OCI-LY1 (cell line): ENCODE data around the gene DHX58.

Experiments
- H2AFZ ChIP-seq: fragments of 200-600 bp; sonication (generic), shearing (Covaris generic); 2 replicates; pipeline ENCODE4 v1.6.0; 2014; ENCODE audit warnings: antibody characterized with exemption, mild to moderate bottlenecking, low read length
- H3F3A ChIP-seq: fragments of 200-600 bp; sonication (generic), shearing (Covaris generic); 2 replicates; pipeline ENCODE4 v1.6.0; 2014; ENCODE audit warnings: mild to moderate bottlenecking, antibody characterized with exemption, low read length, moderate library complexity; ENCODE audit not compliant: insufficient read depth
- H3K27ac ChIP-seq: fragments of 200-600 bp; sonication (generic); 2 replicates; pipeline ENCODE4 v1.5.1; 2014; ENCODE audit warnings: low read length, mixed run types, mild to moderate bottlenecking, low read depth; ENCODE audit not compliant: poor library complexity, severe bottlenecking
- H3K27me3 ChIP-seq: fragments of 200-600 bp; sonication (generic); 2 replicates; pipeline ENCODE4 v1.6.0; 2014; ENCODE audit warnings: antibody characterized with exemption, mild to moderate bottlenecking, low read length, moderate library complexity; ENCODE audit not compliant: insufficient read depth
- H3K36me3 ChIP-seq: fragments of 200-600 bp; sonication (generic); 2 replicates; pipeline ENCODE4 v1.6.1; 2014; ENCODE audit warnings: mild to moderate bottlenecking, antibody characterized with exemption, low read length, moderate library complexity, mixed read lengths; ENCODE audit not compliant: insufficient read depth
- H3K4me1 ChIP-seq: fragments of 200-600 bp; sonication (generic); 2 replicates; pipeline ENCODE4 v1.5.1; 2014; ENCODE audit warnings: mild to moderate bottlenecking, low read length, moderate library complexity; ENCODE audit not compliant: insufficient read depth, severe bottlenecking
- H3K4me2 ChIP-seq: fragments of 200-600 bp; sonication (generic), shearing (Covaris generic); 2 replicates; pipeline ENCODE4 v1.6.1; 2014; ENCODE audit warnings: low read length
- H3K4me3 ChIP-seq: fragments of 200-600 bp; sonication (generic); 2 replicates; pipeline ENCODE4 v1.5.1; 2014; ENCODE audit warnings: low read length, low read depth, mild to moderate bottlenecking, mixed read lengths; ENCODE audit not compliant: poor library complexity, severe bottlenecking
- H3K79me2 ChIP-seq: fragments of 200-600 bp; shearing (Covaris generic); 2 replicates; pipeline ENCODE4 v1.6.1; 2016; ENCODE audit warnings: mixed run types, low read length, mixed read lengths; ENCODE audit not compliant: insufficient read depth
- H3K9ac ChIP-seq: fragments of 200-600 bp; sonication (generic), shearing (Covaris generic); 2 replicates; pipeline ENCODE4 v1.6.1; 2014; ENCODE audit warnings: mild to moderate bottlenecking, low read length, mixed read lengths
- H3K9me2 ChIP-seq: fragments of 200-600 bp; sonication (generic), shearing (Covaris generic); 2 replicates; pipeline ENCODE4 v1.6.1; 2014; ENCODE audit warnings: low read depth, mild to moderate bottlenecking, low read length, mixed read lengths
- H3K9me3 ChIP-seq: fragments of 200-600 bp; shearing (Covaris generic); 2 replicates; pipeline ENCODE4 v1.6.1; 2014; ENCODE audit warnings: low read length, mixed read lengths
- H4K20me1 ChIP-seq: fragments of 200-600 bp; sonication (generic), shearing (Covaris generic); 2 replicates; pipeline ENCODE4 v1.6.0; 2016; ENCODE audit warnings: mild to moderate bottlenecking, low read length; ENCODE audit not compliant: insufficient read depth
- EZH2 ChIP-seq: fragments of 200-600 bp; sonication (generic), shearing (Covaris generic); IDR thresholded peaks from 2 replicates; pipeline ENCODE4 v1.8.0; 2017; ENCODE audit warnings: borderline replicate concordance, mixed run types, mild to moderate bottlenecking, antibody characterized with exemption, low read length, moderate library complexity, mixed read lengths
- TF ChIP-seq, protein P1 (sequence below): fragments of 200-600 bp; sonication (generic), shearing (Covaris generic); IDR thresholded peaks from 2 replicates; pipeline ENCODE4 v1.5.1; 2017; ENCODE audit warnings: mild to moderate bottlenecking, antibody characterized with exemption, low read length, moderate library complexity, mixed read lengths

The DHX58 gene

DNA sequence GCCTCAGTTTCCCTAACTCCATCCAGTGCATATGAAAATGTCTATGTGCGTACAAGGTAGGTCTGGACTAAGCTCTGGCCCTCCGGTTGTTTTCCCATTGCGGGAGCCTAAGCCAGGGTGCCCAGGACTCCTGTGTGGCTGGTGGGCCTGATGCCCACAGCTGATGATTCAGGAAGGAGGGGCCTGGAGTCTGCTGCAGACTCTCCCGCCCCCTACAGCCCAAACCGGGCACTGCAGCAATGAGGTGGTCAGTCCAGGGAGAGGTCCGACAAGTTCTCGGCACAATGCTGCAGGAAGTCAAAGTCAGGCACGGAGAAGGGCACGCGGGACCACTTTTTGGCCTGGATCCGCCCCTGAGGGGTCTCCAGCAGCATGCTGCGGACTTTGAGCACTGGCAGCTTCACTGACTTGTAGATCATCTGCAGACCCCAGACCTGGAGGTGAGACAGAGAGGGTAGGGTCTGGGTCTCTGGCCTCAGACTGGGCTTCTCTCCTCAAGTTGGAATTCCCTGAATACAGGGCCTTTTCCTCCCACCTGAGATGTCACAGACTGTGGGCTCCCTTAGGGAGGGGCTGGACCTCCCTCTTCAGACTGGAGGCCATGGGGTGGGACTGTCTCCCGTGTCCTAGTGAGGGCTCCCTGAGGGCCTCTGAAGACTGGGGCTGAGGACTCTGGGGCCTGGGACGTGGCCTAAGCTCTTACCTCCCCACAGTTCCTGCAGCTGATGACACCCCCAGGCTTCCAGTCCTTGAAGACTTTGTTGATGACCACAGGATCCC, 10.8 kb downstream of the DHX58 start:
- no peaks in the 10 kb centered on the region; the same call in 1 of the 2 replicates for H3K27me3 ChIP-seq
- no peaks in the 10 kb centered on the region for H3K9me2 ChIP-seq
- no peaks in the 10 kb centered on the region for H3K9me3 ChIP-seq
- no peaks in the 10 kb centered on the region for H4K20me1 ChIP-seq
- H3K79me2 ChIP-seq = no peaks in the 10 kb centered on the region
- H3K9ac ChIP-seq = no peak overlapping the region
- peaks cover 10% of the 10 kb centered on the region for H3K4me1 ChIP-seq
- no peaks in the 10 kb centered on the region; the same call in 1 of the 2 replicates for H3K36me3 ChIP-seq
- no peak overlapping the region for H3K4me3 ChIP-seq
- no peaks in the 10 kb centered on the region for H3F3A ChIP-seq
- TF ChIP-seq, protein P1, sequence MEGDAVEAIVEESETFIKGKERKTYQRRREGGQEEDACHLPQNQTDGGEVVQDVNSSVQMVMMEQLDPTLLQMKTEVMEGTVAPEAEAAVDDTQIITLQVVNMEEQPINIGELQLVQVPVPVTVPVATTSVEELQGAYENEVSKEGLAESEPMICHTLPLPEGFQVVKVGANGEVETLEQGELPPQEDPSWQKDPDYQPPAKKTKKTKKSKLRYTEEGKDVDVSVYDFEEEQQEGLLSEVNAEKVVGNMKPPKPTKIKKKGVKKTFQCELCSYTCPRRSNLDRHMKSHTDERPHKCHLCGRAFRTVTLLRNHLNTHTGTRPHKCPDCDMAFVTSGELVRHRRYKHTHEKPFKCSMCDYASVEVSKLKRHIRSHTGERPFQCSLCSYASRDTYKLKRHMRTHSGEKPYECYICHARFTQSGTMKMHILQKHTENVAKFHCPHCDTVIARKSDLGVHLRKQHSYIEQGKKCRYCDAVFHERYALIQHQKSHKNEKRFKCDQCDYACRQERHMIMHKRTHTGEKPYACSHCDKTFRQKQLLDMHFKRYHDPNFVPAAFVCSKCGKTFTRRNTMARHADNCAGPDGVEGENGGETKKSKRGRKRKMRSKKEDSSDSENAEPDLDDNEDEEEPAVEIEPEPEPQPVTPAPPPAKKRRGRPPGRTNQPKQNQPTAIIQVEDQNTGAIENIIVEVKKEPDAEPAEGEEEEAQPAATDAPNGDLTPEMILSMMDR = peak; percentile 95
- no peak for TF ChIP-seq EZH2
- H3K4me2 ChIP-seq = no peak overlapping the region
- H3K27ac ChIP-seq = no peak overlapping the region
- H2AFZ ChIP-seq = no peak overlapping the region

DNA sequence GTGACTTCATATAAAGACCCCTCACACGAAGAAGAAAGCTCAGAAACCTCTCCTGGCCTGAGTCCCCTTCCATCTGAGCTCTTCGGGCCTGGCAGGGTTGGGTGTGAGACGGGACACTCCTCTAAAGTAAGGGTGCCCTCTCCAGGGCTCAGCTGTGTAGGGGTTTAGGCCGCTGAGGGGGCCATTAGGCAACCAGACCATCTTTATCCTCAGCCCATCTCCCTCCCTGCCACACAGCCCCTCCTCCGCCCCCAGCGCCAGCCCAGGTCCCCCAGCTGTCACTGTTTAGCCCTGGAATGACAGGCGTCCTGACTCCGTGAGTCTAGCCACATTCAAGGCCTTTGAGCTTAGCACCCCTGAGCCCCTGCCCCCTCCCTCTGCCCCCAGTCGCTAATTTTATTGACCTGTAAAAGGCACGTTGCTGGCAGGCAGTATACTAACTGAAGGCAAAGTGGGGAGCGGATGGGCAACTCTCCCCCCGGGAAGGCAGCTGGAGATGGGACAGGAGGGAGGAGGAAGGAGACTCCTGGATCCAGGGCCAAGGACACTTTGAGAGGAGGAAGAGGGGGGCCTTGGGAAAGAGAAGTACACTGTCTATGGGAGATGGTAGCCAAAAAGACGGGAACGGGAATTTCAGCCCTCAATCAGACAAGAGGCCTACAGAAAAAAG, 13.6 kb downstream of the DHX58 start:
- H3K27me3 ChIP-seq = no peaks in the 10 kb centered on the region; the same call in 1 of the 2 replicates
- no peak overlapping the region for H3K9ac ChIP-seq
- no peaks in the 10 kb centered on the region for H3K79me2 ChIP-seq
- no peaks in the 10 kb centered on the region for H3K36me3 ChIP-seq
- H3K9me3 ChIP-seq = no peaks in the 10 kb centered on the region
- no peaks in the 10 kb centered on the region for H4K20me1 ChIP-seq
- H3K27ac ChIP-seq = no peak overlapping the region
- H2AFZ ChIP-seq = no peak overlapping the region
- H3K9me2 ChIP-seq = no peaks in the 10 kb centered on the region
- H3K4me3 ChIP-seq = no peak overlapping the region
- no peak overlapping the region for H3K4me2 ChIP-seq
- no peak for TF ChIP-seq EZH2
- TF ChIP-seq, protein P1 = no peak
- peaks cover 10% of the 10 kb centered on the region for H3K4me1 ChIP-seq
- no peaks in the 10 kb centered on the region for H3F3A ChIP-seq

DNA sequence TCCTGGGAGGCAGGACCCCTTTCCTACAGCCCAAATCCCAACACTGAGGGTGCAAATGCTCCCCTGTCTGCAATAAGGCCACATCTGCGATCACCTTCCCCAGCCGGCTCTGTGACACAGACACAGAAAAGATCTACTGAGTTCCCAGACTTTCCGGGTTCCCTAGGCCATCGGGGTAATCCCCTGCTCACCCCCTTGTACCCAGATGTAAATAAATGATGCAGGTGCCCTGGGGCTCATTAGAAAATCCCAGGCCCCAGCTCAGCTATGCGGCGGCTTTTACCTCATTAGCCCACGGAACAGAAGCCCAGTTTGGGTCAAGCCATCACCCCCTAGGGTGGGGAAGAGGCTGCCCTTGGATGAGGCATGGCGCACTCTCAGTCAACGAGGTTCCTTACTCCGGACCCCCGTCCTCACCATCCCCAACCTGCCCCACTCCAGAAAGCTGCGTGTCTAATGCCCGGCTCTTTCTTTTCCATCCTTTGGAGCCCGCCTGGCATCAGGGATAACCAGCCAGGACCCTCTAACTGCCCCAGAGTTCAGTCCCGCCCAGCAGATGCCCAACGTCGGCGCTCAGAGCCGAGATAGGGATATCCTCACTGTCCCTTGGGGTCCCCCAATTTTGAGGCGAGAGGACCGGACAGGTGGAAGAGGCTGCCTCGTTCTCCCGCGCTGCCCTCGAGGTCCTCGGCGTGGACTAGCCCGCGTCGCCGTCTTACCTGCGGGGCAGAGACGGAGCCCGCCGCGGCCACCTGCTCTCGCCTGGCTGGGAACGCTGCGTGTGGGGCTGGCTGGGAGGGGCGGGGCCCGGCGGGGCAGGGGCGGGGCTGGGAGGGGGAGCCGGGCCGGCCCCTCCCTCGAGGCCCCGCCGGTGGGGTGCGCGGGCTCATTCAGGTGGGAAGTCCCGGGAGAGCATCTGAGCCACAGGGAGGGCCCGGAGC, 14.6 kb downstream of the DHX58 start, which contains the start of gene ZNF385C:
Gene ZNF385C (minus strand): TSS at position 783 of the 941 bp plus-strand sequence. CDS start 35,417 bp downstream, outside the sequence.
- H3K9ac ChIP-seq = no peak within 1 kb of the TSS; the same call in 1 of the 2 replicates
- no peak within 1 kb of the TSS for H3K27ac ChIP-seq
- no peaks in the 10 kb centered on the region; the same call in 1 of the 2 replicates for H3K27me3 ChIP-seq
- no peak within 1 kb of the TSS for H2AFZ ChIP-seq
- H3K9me2 ChIP-seq = no peaks in the 10 kb centered on the region
- H3K4me3 ChIP-seq = peak within 1 kb of the TSS; percentile 35
- H3F3A ChIP-seq = no peaks in the 10 kb centered on the region
- peaks cover 10% of the 10 kb centered on the region for H3K4me1 ChIP-seq
- peak within 1 kb of the TSS; percentile 55 for H3K4me2 ChIP-seq
- no peaks in the 10 kb centered on the region for H4K20me1 ChIP-seq
- no peak for TF ChIP-seq EZH2
- TF ChIP-seq, protein P1 = no peak
- no peaks in the 10 kb centered on the region for H3K79me2 ChIP-seq
- no peaks in the 10 kb centered on the region for H3K9me3 ChIP-seq
- H3K36me3 ChIP-seq = no peaks in the 10 kb centered on the region
